Measurements from ENCODE around the gene TTLL3.

GRCh38 chr3:9838856-9839255, 28.8 kb downstream of the TTLL3 start:
- no peak for TF ChIP-seq CTCF (IDR thresholded peaks at IDR 0.05; ENCODE audit: extremely low read depth in 1 of 2, insufficient read depth in 1 of 2, low read depth in 1 of 2, low read length in 2 of 2)
- TF ChIP-seq POLR2A (IDR thresholded peaks at IDR 0.05; ENCODE audit: low read depth, low read length) = no peak
- TF ChIP-seq POLR2AphosphoS5 (IDR thresholded peaks at IDR 0.05; ENCODE audit: insufficient read depth, low read depth, low read length) = no peak
- no peak for TF ChIP-seq FOS (IDR thresholded peaks at IDR 0.05; ENCODE audit: borderline replicate concordance, insufficient read depth, low read length)
- TF ChIP-seq EZH2 (IDR thresholded peaks at IDR 0.05; ENCODE audit: borderline replicate concordance, low read depth, low read length, severe bottlenecking) = no peak
- no peak for TF ChIP-seq GATA2 (IDR thresholded peaks at IDR 0.05; ENCODE audit: insufficient read depth, insufficient read length, low read depth, low read length)
- no peak for TF ChIP-seq MAX (IDR thresholded peaks at IDR 0.05; ENCODE audit: insufficient read depth, insufficient read length)

Data from endothelial cell of umbilical vein (primary cell).